D341Med (cell line): ENCODE results near the gene CCDC185.

Source experiments
- DNase-seq: peaks from one replicate; pipeline ENCODE4 v3.0.0; 2012; ENCODE audit warnings: low spot score

The CCDC185 gene

DNA sequence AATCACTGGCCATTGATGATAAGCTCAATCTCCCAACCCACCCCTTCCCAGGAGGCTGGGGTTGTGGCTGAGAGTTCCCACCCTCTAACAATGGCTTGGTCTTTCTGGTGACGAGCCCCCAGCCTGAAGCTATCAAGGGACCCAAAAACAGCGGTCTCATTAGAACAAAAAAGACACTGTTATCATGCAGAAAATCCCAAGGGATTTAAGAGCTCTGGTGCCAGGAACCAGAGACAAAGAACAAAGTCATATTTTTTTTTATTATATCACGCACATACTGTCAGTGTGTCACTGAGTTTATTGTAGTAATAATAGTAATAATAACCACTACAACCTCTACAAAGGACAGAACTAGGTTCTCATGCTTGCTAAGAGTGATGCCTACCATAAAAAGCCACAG, 43.9 kb downstream of the CCDC185 start:
- DNase-seq, result no peak

DNA sequence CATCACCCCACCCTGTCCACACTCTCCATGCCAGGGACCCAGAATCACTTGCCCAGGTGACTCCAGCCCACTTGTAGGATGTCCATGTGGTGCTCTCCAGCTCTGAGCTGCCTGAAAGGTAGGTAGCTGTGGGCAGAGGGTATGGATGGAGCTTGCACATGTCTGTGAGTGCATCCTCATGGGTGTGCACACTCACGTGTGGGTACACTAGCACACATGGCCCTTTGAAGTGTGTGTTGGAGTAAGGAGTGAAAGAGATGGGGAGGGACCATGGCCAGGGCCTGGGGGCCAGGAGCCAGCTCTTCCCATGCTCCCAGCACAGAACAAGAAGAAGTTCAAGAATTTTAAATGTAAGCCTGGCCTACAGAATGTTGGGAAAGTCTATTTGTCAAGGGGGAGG, 50.2 kb downstream of the CCDC185 start:
- DNase-seq, result no peak

DNA sequence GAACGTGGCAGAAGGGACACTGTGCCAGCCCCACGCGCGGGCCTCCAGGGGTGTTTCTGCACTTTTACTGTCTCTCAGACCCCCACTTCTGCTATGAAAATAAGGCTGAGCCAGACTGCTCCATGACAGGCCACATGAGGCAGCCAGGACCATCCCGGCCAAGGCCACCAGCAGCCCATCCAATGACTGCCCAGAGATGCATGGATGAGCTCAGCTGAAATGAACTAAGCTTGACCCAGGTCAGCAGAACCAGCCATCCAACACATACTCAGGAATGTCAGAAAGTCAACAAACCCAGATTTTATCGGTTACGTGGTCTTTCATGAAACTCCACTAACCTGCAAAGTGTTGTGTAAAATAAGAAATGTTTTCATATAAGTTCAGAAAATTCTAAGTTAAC, 51.2 kb downstream of the CCDC185 start:
- DNase-seq, result no peak
